Amniotic epithelial cell (primary cell): ENCODE results near the gene OLFML1.

ENCODE experiments used
- DNase-seq: peaks from one replicate; pipeline ENCODE4 v3.0.0-alpha.2; 2010; ENCODE audit warnings: low read depth

Gene OLFML1

GRCh38 chr11:7532405-7533145 lies 47.3 kb downstream of the OLFML1 start:
- no peak for DNase-seq

- no peak for DNase-seq
Measured at GRCh38 chr11:7533199-7534041, 48.1 kb downstream of the OLFML1 start.

GRCh38 chr11:7534042-7534378 lies 48.7 kb downstream of the OLFML1 start:
- no peak for DNase-seq

- no peak for DNase-seq
Measured at GRCh38 chr11:7536100-7536499, 50.8 kb downstream of the OLFML1 start.

GRCh38 chr11:7537265-7537664 lies 52.0 kb downstream of the OLFML1 start:
- no peak for DNase-seq

- DNase-seq, result no peak
Measured at GRCh38 chr11:7538031-7538430, 52.7 kb downstream of the OLFML1 start.

- no peak for DNase-seq
Measured at GRCh38 chr11:7538466-7539454, 53.5 kb downstream of the OLFML1 start.

GRCh38 chr11:7540830-7541555 lies 55.7 kb downstream of the OLFML1 start:
- no peak for DNase-seq

GRCh38 chr11:7543302-7543701 lies 58.0 kb downstream of the OLFML1 start:
- no peak for DNase-seq

GRCh38 chr11:7544021-7544420 lies 58.7 kb downstream of the OLFML1 start:
- no peak for DNase-seq

- no peak for DNase-seq
Measured at GRCh38 chr11:7545611-7546010, 60.3 kb downstream of the OLFML1 start.

GRCh38 chr11:7546324-7546791 lies 61.1 kb downstream of the OLFML1 start:
- peak; percentile 50 for DNase-seq

- DNase-seq, result no peak
Measured at GRCh38 chr11:7547687-7548086, 62.4 kb downstream of the OLFML1 start.

GRCh38 chr11:7548659-7549274 lies 63.5 kb downstream of the OLFML1 start:
- no peak for DNase-seq

- no peak for DNase-seq
Measured at GRCh38 chr11:7549681-7550080, 64.4 kb downstream of the OLFML1 start.

GRCh38 chr11:7551571-7551970 lies 66.3 kb downstream of the OLFML1 start:
- peak; percentile 89 for DNase-seq

GRCh38 chr11:7552666-7553065 lies 67.4 kb downstream of the OLFML1 start:
- DNase-seq, result peak; percentile 80

GRCh38 chr11:7555052-7555699 lies 69.9 kb downstream of the OLFML1 start:
- peak; percentile 53 for DNase-seq

- DNase-seq, result no peak
Measured at GRCh38 chr11:7558046-7558445, 72.7 kb downstream of the OLFML1 start.
